ENCODE results near the gene IDH3B.

Gene IDH3B

DNA sequence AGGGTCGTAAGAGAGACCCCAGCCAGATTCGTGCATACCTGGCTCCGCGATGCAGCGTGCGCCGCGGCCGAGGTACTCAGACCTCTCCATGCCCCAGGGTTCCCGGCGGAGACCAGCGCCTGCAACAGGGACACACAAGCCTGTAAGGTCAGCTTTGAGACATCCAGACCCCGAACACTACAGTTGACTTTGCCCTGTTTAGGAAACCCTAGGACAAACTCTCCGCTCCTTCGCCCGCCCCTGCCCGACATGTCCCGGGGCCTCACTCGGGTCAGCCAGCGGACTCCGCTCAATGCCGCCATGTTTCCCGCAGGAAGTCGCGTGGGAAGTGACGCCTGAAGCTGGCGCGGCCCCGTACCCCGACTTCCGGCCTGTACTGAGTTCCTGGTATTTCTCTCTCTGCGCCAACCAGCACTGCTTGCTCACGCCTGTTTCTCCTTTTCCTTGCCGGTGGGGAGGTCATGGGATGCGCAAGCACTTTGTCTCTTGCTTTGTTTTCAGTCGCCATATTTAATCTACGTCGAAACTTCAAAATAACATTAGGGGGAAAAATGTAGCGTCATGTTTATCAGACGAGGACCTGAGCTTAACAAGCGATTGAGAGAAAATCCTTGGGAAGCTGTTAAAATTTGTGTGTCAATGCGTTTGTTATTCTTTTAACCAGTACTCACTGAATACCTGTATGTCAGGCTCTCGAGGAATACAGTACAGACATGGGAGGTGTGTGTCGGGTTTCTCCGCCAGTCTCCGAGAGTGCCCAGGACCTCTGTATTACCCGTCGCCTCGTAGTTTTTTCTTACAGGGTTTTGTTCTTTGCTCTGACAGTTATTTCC lies at the start of gene IDH3B:
IDH3B (minus strand) TSS at position 330 of the 833 bp plus-strand sequence; CDS start at position 302, 28 bp downstream.
- H3K9me2 ChIP-seq (replicated peaks; ENCODE audit: insufficient read depth, low read length): no peaks in the 10 kb centered on the region
- TF ChIP-seq, protein P1, sequence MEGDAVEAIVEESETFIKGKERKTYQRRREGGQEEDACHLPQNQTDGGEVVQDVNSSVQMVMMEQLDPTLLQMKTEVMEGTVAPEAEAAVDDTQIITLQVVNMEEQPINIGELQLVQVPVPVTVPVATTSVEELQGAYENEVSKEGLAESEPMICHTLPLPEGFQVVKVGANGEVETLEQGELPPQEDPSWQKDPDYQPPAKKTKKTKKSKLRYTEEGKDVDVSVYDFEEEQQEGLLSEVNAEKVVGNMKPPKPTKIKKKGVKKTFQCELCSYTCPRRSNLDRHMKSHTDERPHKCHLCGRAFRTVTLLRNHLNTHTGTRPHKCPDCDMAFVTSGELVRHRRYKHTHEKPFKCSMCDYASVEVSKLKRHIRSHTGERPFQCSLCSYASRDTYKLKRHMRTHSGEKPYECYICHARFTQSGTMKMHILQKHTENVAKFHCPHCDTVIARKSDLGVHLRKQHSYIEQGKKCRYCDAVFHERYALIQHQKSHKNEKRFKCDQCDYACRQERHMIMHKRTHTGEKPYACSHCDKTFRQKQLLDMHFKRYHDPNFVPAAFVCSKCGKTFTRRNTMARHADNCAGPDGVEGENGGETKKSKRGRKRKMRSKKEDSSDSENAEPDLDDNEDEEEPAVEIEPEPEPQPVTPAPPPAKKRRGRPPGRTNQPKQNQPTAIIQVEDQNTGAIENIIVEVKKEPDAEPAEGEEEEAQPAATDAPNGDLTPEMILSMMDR (IDR thresholded peaks at IDR 0.05; ENCODE audit: low read length): no peak
- no peak for TF ChIP-seq EZH2phosphoT487 (IDR thresholded peaks at IDR 0.05; ENCODE audit: low read length)
- TF ChIP-seq EZH2 (optimal IDR thresholded peaks at IDR 0.05; ENCODE audit: low read depth, low read length): no peak
- peak within 1 kb of the TSS; percentile 100 for H3K4me3 ChIP-seq (ENCODE audit: low read length)
- H3K79me2 ChIP-seq (ENCODE audit: low read length): peaks cover 24% of the 10 kb centered on the region
- H3K9ac ChIP-seq (ENCODE audit: low read length): peak within 1 kb of the TSS; percentile 78
- peaks cover 15% of the 10 kb centered on the region for H3F3A ChIP-seq (ENCODE audit: insufficient read depth, low read length)
- H4K20me1 ChIP-seq (ENCODE audit: insufficient read depth, low read length): no peaks in the 10 kb centered on the region
- H3K36me3 ChIP-seq (replicated peaks; ENCODE audit: insufficient read depth, low read length): peaks cover 5% of the 10 kb centered on the region; the same call in 1 of the 2 replicates
- H3K4me2 ChIP-seq (ENCODE audit: low read depth, low read length): peak within 1 kb of the TSS; percentile 99
- peak; percentile 92 for DNase-seq
- peak within 1 kb of the TSS; percentile 73 for H2AFZ ChIP-seq (ENCODE audit: low read length)
- H3K27ac ChIP-seq (ENCODE audit: low read length): peak within 1 kb of the TSS; percentile 85
- no peaks in the 10 kb centered on the region for H3K9me3 ChIP-seq (replicated peaks; ENCODE audit: insufficient read depth, low read length)
- peaks cover 11% of the 10 kb centered on the region for H3K27me3 ChIP-seq (replicated peaks; ENCODE audit: insufficient read depth, low read length)
- H3K4me1 ChIP-seq (ENCODE audit: low read length): peaks cover 6% of the 10 kb centered on the region

DNA sequence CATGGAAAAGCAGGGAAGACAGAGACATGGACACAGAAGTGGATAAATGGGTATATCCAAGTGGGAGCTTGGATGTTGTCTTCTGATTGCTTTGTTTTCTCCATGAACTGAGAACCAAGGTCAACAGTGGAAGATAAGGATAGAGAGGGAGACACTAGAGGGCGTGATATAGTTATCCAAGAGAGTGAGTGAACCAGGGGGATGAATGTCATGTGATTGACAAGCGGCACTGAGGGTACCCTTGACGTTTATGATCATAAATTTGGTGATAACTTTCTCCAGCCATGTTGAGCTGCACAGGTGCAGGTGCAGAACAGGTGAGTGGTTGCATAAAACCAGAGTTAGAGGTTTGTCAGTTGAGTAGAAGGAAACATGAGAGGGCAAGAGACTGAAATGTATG lies 49.3 kb upstream of the IDH3B start:
- Histone ChIP-seq H3K9me2 (replicated peaks; ENCODE audit: insufficient read depth, low read length) (no peaks in the 10 kb centered on the region), H3K27ac (ENCODE audit: low read length) (no peak overlapping the region), H3K9me3 (replicated peaks; ENCODE audit: insufficient read depth, low read length) (no peaks in the 10 kb centered on the region), H3F3A (ENCODE audit: insufficient read depth, low read length) (no peaks in the 10 kb centered on the region), H3K4me1 (ENCODE audit: low read length) (no peaks in the 10 kb centered on the region), H2AFZ (ENCODE audit: low read length) (no peak overlapping the region), H3K36me3 (replicated peaks; ENCODE audit: insufficient read depth, low read length) (no peaks in the 10 kb centered on the region), H3K79me2 (ENCODE audit: low read length) (no peaks in the 10 kb centered on the region), H3K27me3 (replicated peaks; ENCODE audit: insufficient read depth, low read length) (no peaks in the 10 kb centered on the region), H3K4me3 (ENCODE audit: low read length) (no peak overlapping the region), H3K4me2 (ENCODE audit: low read depth, low read length) (no peak overlapping the region), H4K20me1 (ENCODE audit: insufficient read depth, low read length) (no peaks in the 10 kb centered on the region), H3K9ac (ENCODE audit: low read length) (no peak overlapping the region)
- no peak for TF ChIP-seq EZH2 (optimal IDR thresholded peaks at IDR 0.05; ENCODE audit: low read depth, low read length)
- no peak for TF ChIP-seq EZH2phosphoT487 (IDR thresholded peaks at IDR 0.05; ENCODE audit: low read length)
- TF ChIP-seq, protein P1 (IDR thresholded peaks at IDR 0.05; ENCODE audit: low read length): peak; percentile 53
- no peak for DNase-seq

GRCh38 chr20:2709205-2709981 lies 45.4 kb upstream of the IDH3B start:
- no peak overlapping the region for H3K4me2 ChIP-seq (ENCODE audit: low read depth, low read length)
- H3K9me3 ChIP-seq (replicated peaks; ENCODE audit: insufficient read depth, low read length): no peaks in the 10 kb centered on the region
- DNase-seq: no peak
- no peak overlapping the region for H3K27ac ChIP-seq (ENCODE audit: low read length)
- H3K36me3 ChIP-seq (replicated peaks; ENCODE audit: insufficient read depth, low read length): no peaks in the 10 kb centered on the region
- H2AFZ ChIP-seq (ENCODE audit: low read length): no peak overlapping the region
- H3K9me2 ChIP-seq (replicated peaks; ENCODE audit: insufficient read depth, low read length): no peaks in the 10 kb centered on the region
- H3K27me3 ChIP-seq (replicated peaks; ENCODE audit: insufficient read depth, low read length): no peaks in the 10 kb centered on the region
- H3K9ac ChIP-seq (ENCODE audit: low read length): no peak overlapping the region
- H3K79me2 ChIP-seq (ENCODE audit: low read length): no peaks in the 10 kb centered on the region
- H3F3A ChIP-seq (ENCODE audit: insufficient read depth, low read length): no peaks in the 10 kb centered on the region
- H3K4me1 ChIP-seq (ENCODE audit: low read length): no peaks in the 10 kb centered on the region
- no peaks in the 10 kb centered on the region for H4K20me1 ChIP-seq (ENCODE audit: insufficient read depth, low read length)
- no peak overlapping the region for H3K4me3 ChIP-seq (ENCODE audit: low read length)
- TF ChIP-seq EZH2 (optimal IDR thresholded peaks at IDR 0.05; ENCODE audit: low read depth, low read length) (no peak), EZH2phosphoT487 (IDR thresholded peaks at IDR 0.05; ENCODE audit: low read length) (no peak)
- TF ChIP-seq, protein P1 (IDR thresholded peaks at IDR 0.05; ENCODE audit: low read length): no peak

All from MM.1S (cell line).